ENCODE data around the gene ADGRG6. TPM values are rescaled to one million over a fixed set of nuclear protein-coding genes. Genes with fewer than 3 reads are reported as not detected.

The ADGRG6 gene
- not detected in 2 replicates for total RNA-seq
- 0.47 TPM for total RNA-seq (2013)
- polyA plus RNA-seq = 0.03 TPM in 1 of 2 replicates, not detected in the other
- polyA minus RNA-seq = 0.07 TPM in 1 of 2 replicates, not detected in the other

DNA sequence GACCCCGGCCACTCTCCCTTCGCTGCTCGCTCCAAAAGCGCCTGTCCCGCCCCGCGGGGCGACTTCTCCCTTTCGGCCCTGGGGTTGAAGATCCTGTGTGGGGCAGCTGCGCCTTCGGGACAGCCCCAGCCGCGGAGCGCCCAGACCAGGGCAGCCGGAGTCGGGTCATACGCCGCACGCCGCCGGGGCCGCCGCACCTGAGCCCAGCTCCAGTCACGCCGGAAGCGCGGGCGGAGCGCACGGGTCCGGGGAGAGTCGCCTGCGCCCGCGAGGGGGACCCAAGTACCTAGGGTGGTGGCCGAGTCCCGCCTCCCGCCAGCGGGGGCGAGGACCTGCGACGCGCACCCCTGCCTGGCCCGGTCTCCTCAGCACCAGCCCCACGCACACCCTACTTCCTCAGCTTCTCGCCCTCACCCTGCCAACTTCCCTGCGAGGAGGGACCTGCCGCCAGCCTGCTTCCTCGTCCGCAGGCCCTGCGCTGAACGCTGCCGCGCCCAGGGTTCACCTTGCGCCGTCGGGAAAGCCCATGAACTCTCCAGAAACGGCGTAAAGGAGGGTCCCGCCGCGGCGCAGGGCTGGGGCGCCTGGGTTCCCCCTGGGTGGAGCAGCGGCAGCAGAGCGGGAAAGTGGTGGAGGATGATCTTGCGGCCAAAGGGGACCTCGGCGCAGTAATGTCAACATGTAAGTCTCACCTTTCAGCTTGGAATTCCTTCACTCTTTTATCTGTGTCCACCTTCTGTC is at the start of gene ADGRG6:
Gene ADGRG6 (plus strand): TSS at position 357 of the 741 bp plus-strand sequence. CDS start 323 bp downstream, at position 680.
- Histone ChIP-seq H3K27ac (ENCODE audit: low read length in 2 of 2) (no peak within 1 kb of the TSS), H3K9ac (ENCODE audit: low read length) (peak within 1 kb of the TSS; percentile 57), H3K4me2 (replicated peaks; ENCODE audit: low read depth, low read length, poor library complexity, severe bottlenecking) (peak within 1 kb of the TSS; percentile 68), H3K27me3 (replicated peaks in 1 of 4; ENCODE audit: control extremely low read depth in 1 of 4, control insufficient read depth in 3 of 4, insufficient read depth in 4 of 4, low read length in 3 of 4) (peaks cover 0 to 21% (median 5%) of the 10 kb centered on the region in 4 experiments), H3K79me2 (ENCODE audit: control insufficient read depth, insufficient read depth, low read length) (no peaks in the 10 kb centered on the region), H3K36me3 (replicated peaks in 1 of 2; ENCODE audit: control extremely low read depth in 1 of 2, control insufficient read depth in 1 of 2, extremely low read depth in 1 of 2, insufficient read depth in 2 of 2, low read length in 1 of 2) (no peaks in the 10 kb centered on the region), H3K9me3 (ENCODE audit: control extremely low read depth in 1 of 3, control insufficient read depth in 2 of 3, insufficient read depth in 1 of 3, low read length in 2 of 3) (no peaks in the 10 kb centered on the region), H3K4me3 (ENCODE audit: control extremely low read depth in 1 of 5, extremely low read depth in 1 of 5, insufficient read depth in 1 of 5, low read depth in 2 of 5, low read length in 4 of 5) (peak within 1 kb of the TSS; percentile 21 to 45 (median 31)), H3K4me1 (ENCODE audit: control insufficient read depth in 2 of 2, insufficient read depth in 2 of 2, low read length in 2 of 2) (peaks cover 4 to 12% of the 10 kb centered on the region in 2 donors), H2AFZ (ENCODE audit: insufficient read depth, low read depth, low read length, poor library complexity, severe bottlenecking) (peak within 1 kb of the TSS; percentile 58), H4K20me1 (ENCODE audit: control insufficient read depth, insufficient read depth, low read length, poor library complexity, severe bottlenecking) (no peaks in the 10 kb centered on the region)
- no peaks in the 10 kb centered on the region for H3K9me3 Mint-ChIP-seq (ENCODE audit: insufficient read depth)
- WGBS (ENCODE audit: insufficient coverage) = under 1% methylated on average over 62 of the region's 69 CpGs
- ChIA-PET POLR2A (no interaction called here), CTCF (no interaction called here)
- peak; percentile 36 for ATAC-seq (ENCODE audit: low read depth)
- intact Hi-C loops (cut with micrococcal nuclease) = no loop called here
- DNase-seq = peak; percentile 26
- TF ChIP-seq EZH2 (IDR thresholded peaks at IDR 0.05; ENCODE audit: borderline replicate concordance, insufficient read depth, low read depth, low read length, poor library complexity, severe bottlenecking) = no peak
- TF ChIP-seq, protein P1, sequence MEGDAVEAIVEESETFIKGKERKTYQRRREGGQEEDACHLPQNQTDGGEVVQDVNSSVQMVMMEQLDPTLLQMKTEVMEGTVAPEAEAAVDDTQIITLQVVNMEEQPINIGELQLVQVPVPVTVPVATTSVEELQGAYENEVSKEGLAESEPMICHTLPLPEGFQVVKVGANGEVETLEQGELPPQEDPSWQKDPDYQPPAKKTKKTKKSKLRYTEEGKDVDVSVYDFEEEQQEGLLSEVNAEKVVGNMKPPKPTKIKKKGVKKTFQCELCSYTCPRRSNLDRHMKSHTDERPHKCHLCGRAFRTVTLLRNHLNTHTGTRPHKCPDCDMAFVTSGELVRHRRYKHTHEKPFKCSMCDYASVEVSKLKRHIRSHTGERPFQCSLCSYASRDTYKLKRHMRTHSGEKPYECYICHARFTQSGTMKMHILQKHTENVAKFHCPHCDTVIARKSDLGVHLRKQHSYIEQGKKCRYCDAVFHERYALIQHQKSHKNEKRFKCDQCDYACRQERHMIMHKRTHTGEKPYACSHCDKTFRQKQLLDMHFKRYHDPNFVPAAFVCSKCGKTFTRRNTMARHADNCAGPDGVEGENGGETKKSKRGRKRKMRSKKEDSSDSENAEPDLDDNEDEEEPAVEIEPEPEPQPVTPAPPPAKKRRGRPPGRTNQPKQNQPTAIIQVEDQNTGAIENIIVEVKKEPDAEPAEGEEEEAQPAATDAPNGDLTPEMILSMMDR (IDR thresholded peaks at IDR 0.05) = no peak
- H3K27me3 Mint-ChIP-seq = peaks cover 26% of the 10 kb centered on the region
- no peak within 1 kb of the TSS for H3K27ac Mint-ChIP-seq
- peaks cover 14% of the 10 kb centered on the region for H3K4me1 Mint-ChIP-seq
- H3K4me3 Mint-ChIP-seq = peak within 1 kb of the TSS; percentile 65

DNA sequence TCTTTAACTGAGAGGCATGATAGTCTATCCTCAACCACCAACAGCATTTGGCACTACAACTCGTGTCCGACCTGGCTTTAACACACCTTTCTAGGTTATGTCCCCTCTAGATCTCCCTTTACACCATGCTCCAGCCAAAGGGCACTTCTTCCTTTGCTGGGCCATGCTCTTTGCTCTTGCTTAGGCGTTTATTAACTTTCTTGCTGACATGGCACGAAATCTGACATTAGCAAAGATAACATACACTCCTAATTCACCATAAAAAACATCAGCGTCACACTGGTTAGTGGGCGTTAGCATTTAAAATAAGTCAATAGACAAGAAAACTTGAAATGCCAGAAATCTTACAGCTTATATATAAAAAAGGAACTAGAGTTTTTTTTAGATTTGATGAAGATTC is 47.3 kb upstream of the ADGRG6 start:
- TF ChIP-seq, protein P1 (IDR thresholded peaks at IDR 0.05) = no peak
- no peak for TF ChIP-seq EZH2 (IDR thresholded peaks at IDR 0.05; ENCODE audit: borderline replicate concordance, insufficient read depth, low read depth, low read length, poor library complexity, severe bottlenecking)
- CTCF ChIA-PET = no interaction called here
- DNase-seq = no peak
- H2AFZ ChIP-seq (ENCODE audit: insufficient read depth, low read depth, low read length, poor library complexity, severe bottlenecking) = no peak overlapping the region
- H3K4me2 ChIP-seq (replicated peaks; ENCODE audit: low read depth, low read length, poor library complexity, severe bottlenecking) = no peak overlapping the region
- POLR2A ChIA-PET = no interaction called here
- no peak overlapping the region for H3K27ac ChIP-seq (ENCODE audit: low read length in 2 of 2)
- ATAC-seq (ENCODE audit: low read depth) = no peak
- intact Hi-C loops (cut with micrococcal nuclease) = no loop called here
- H3K79me2 ChIP-seq (ENCODE audit: control insufficient read depth, insufficient read depth, low read length) = no peaks in the 10 kb centered on the region
- H3K27me3 ChIP-seq (replicated peaks in 1 of 4; ENCODE audit: control extremely low read depth in 1 of 4, control insufficient read depth in 3 of 4, insufficient read depth in 4 of 4, low read length in 3 of 4) = no peaks in the 10 kb centered on the region
- no peaks in the 10 kb centered on the region for H4K20me1 ChIP-seq (ENCODE audit: control insufficient read depth, insufficient read depth, low read length, poor library complexity, severe bottlenecking)
- Mint-ChIP-seq H3K4me3 (no peak overlapping the region), H3K27me3 (peaks cover 6% of the 10 kb centered on the region), H3K9me3 (ENCODE audit: insufficient read depth) (no peaks in the 10 kb centered on the region), H3K27ac (no peak overlapping the region), H3K4me1 (peaks cover 4% of the 10 kb centered on the region)
- H3K4me3 ChIP-seq (ENCODE audit: control extremely low read depth in 1 of 5, extremely low read depth in 1 of 5, insufficient read depth in 1 of 5, low read depth in 2 of 5, low read length in 4 of 5) = no peak overlapping the region
- H3K36me3 ChIP-seq (replicated peaks in 1 of 2; ENCODE audit: control extremely low read depth in 1 of 2, control insufficient read depth in 1 of 2, extremely low read depth in 1 of 2, insufficient read depth in 2 of 2, low read length in 1 of 2) = no peaks in the 10 kb centered on the region
- no peaks in the 10 kb centered on the region for H3K4me1 ChIP-seq (ENCODE audit: control insufficient read depth in 2 of 2, insufficient read depth in 2 of 2, low read length in 2 of 2)
- H3K9me3 ChIP-seq (ENCODE audit: control extremely low read depth in 1 of 3, control insufficient read depth in 2 of 3, insufficient read depth in 1 of 3, low read length in 2 of 3) = no peaks in the 10 kb centered on the region
- H3K9ac ChIP-seq (ENCODE audit: low read length) = no peak overlapping the region
- WGBS (ENCODE audit: insufficient coverage) = 88% methylated on average over 4 of the region's 6 CpGs

Measured in B cell (primary cell).